Adrenal gland (tissue), 12 donors: Measurements from ENCODE around the gene CR1L. TPM values are rescaled to one million over a fixed set of nuclear protein-coding genes. Genes with fewer than 3 reads are reported as not detected.
"Not testable (repeated sequence)": the region's sequence is repeated elsewhere in the genome, so short reads cannot be mapped to it uniquely, and the experiment has no call there.

ENCODE experiments used
- DNase-seq, 7 donors: peaks; one replicate each; pipeline ENCODE4 v3.0.0-alpha.2; 2019 to 2020
- H3K27ac ChIP-seq, 5 donors: fragments of 200-600 bp; sonication (generic) in 4 of 5; 1 replicate in 3 of 5; 2 replicates in 2 of 5; pipeline versions ENCODE4 v1.5.1 to v1.8.0; 2016 to 2020; ENCODE audit warnings: mild to moderate bottlenecking in 1 of 5
- H3K27me3 ChIP-seq: fragments of 200-600 bp; 2 replicates; pipeline ENCODE4 v1.8.0; 2021
- H3K36me3 ChIP-seq, 2 donors: fragments of 200-600 bp; replicated peaks in 1 of 2; 1 replicate in 1 of 2; 2 replicates in 1 of 2; pipeline versions ENCODE4 v1.5.1 to v1.8.0; 2018 to 2022
- H3K4me1 ChIP-seq, 2 donors: fragments of 200-600 bp; replicated peaks in 1 of 2; 1 replicate in 1 of 2; 2 replicates in 1 of 2; pipeline versions ENCODE4 v1.5.1 to v1.8.0; 2018 to 2021
- H3K4me3 ChIP-seq, 4 donors: fragments of 200-600 bp; sonication (generic) in 3 of 4; one replicate each; pipeline ENCODE4 v1.5.1; 2016 to 2018
- H3K9me3 ChIP-seq, 3 donors: fragments of 200-600 bp; sonication (generic) in 1 of 3; replicated peaks in 1 of 3; 1 replicate in 2 of 3; 2 replicates in 1 of 3; pipeline versions ENCODE4 v1.5.1 to v1.8.0; 2016 to 2021
- CTCF ChIP-seq, 6 experiments: fragments of 450-650 bp in 4 of 6; fragments of 200-600 bp in 2 of 6; sonication (generic) in 1 of 6; IDR thresholded peaks; 1 replicate in 5 of 6; 2 replicates in 1 of 6; pipeline versions ENCODE4 v1.5.1 to v1.8.0; 2016 to 2021; ENCODE audit warnings: antibody characterized with exemption in 6 of 6, mild to moderate bottlenecking in 2 of 6, moderate library complexity in 1 of 6
- POLR2A ChIP-seq, 2 donors: fragments of 450-650 bp; IDR thresholded peaks; one replicate each; pipeline ENCODE4 v1.6.1; 2017; ENCODE audit warnings: antibody characterized with exemption in 2 of 2, mild to moderate bottlenecking in 2 of 2, moderate library complexity in 1 of 2
- WGBS, 4 donors: extraction: QIAGEN DNeasy Blood & Tissue Kit in 2 of 4; methylation state at CpG; one replicate each; pipeline versions ENCODE4 v1.1.5 to v1.1.7; 2013 to 2017; 5-methylcytosine and 5-hydroxymethylcytosine counted together
- intact Hi-C, 2 donors: fragments of 100-400 bp; cut with DNase I; formaldehyde crosslinking; loops; one replicate each; pipeline versions ENCODE4 v1.14.1 to v1.15.0; 2022 to 2023
- polyA plus RNA-seq, 3 donors: library from polyadenylated mRNA; stranded (reverse); fragments of 200-250 nt in 2 of 3; fragments of 350-450 nt in 1 of 3; fragmentation: Illumina TruSeq in 1 of 3; extraction: RNeasy Lipid Tissue Mini Kit (QIAGEN cat#74804) in 1 of 3; gene quantifications; one replicate each; pipeline ENCODE4 v1.2.3, GENCODE V29; 2013 to 2014
- total RNA-seq, 9 donors: library from RNA; depleted of rRNA in 4 of 9; stranded (reverse); fragments of >200 nt in 4 of 9; fragments of 120-200 nt in 1 of 9; fragmentation: NEBNext Ultra II Directional in 1 of 9; extraction: Animal tissue kit (Norgen Biotek cat#: 25700) in 1 of 9; gene quantifications; one replicate each; pipeline versions ENCODE4 v1.1.0 to v1.2.4, GENCODE V29; 2013 to 2023
- donor health status: healthy with polysubstance abuse.
- donor health status: Bipolar disorder and iron deficiency.
- donor health status: DM: yes; HTN: yes; CAD: no.
- donor health status: DM: no; HTN: no; CAD: no.
- donor health status: DM: no; HTN: no; CAD: no.
- donor health status: DM: yes; HTN: yes; CAD: no.

Gene CR1L
- total and polyA plus RNA-seq, 12 donors, result 0.23 to 0.81 (median 0.53) TPM; not detected in 4

GRCh38 chr1:207713529-207713928 lies 68.6 kb downstream of the CR1L start:
- intact Hi-C loops, result no loop called here
- no peak for TF ChIP-seq CTCF (IDR thresholded peaks at IDR 0.05)
- TF ChIP-seq POLR2A (IDR thresholded peaks at IDR 0.05), result no peak
- no peak overlapping the region for H3K4me3 ChIP-seq
- 92 to 99% (median 95%) methylated on average over 7 to 12 of the region's 12 CpGs for WGBS, 4 donors
- H3K9me3 ChIP-seq, result no peaks in the 10 kb centered on the region
- H3K4me1 ChIP-seq, result no peaks in the 10 kb centered on the region
- no peak overlapping the region for H3K27ac ChIP-seq
- H3K36me3 ChIP-seq, result no peaks in the 10 kb centered on the region
- no peak for DNase-seq
- no peaks in the 10 kb centered on the region for H3K27me3 ChIP-seq

- no peak for TF ChIP-seq CTCF (IDR thresholded peaks at IDR 0.05)
- TF ChIP-seq POLR2A (IDR thresholded peaks at IDR 0.05), result no peak
- 86 to 96% (median 94%) methylated on average over 2 of the region's 2 CpGs for WGBS, 4 donors
- no peaks in the 10 kb centered on the region for H3K27me3 ChIP-seq
These were observed 74.3 kb downstream of the CR1L start for GRCh38 chr1:207719234-207719633.

GRCh38 chr1:207728200-207728858 lies 83.4 kb downstream of the CR1L start:
- H3K4me3 ChIP-seq, H3K27me3 ChIP-seq, H3K36me3 ChIP-seq, intact Hi-C loops, H3K4me1 ChIP-seq, DNase-seq, H3K27ac ChIP-seq, H3K9me3 ChIP-seq: not testable (repeated sequence)
- 79 to 90% (median 83%) methylated on average over 4 of the region's 4 CpGs for WGBS, 4 donors

More at GRCh38 chr1:207719234-207719633, 74.3 kb downstream of the CR1L start:
- Histone ChIP-seq H3K36me3 (no peaks in the 10 kb centered on the region), H3K27ac (no peak overlapping the region), H3K9me3 (no peaks in the 10 kb centered on the region), H3K4me3 (no peak overlapping the region), H3K4me1 (no peaks in the 10 kb centered on the region)
- intact Hi-C loops, result no loop called here
- DNase-seq, result no peak

GRCh38 chr1:207737503-207738157 lies 92.7 kb downstream of the CR1L start:
- H3K36me3 ChIP-seq, H3K27me3 ChIP-seq, H3K4me1 ChIP-seq, H3K9me3 ChIP-seq, intact Hi-C loops, H3K4me3 ChIP-seq: not testable (repeated sequence)
- 37 to 50% (median 47%) methylated on average over 8 of the region's 8 CpGs for WGBS, 4 donors
- peak overlapping the region; percentile 74 to 92 (median 86) for H3K27ac ChIP-seq
- TF ChIP-seq POLR2A (IDR thresholded peaks at IDR 0.05), result peak in 1 of 2 donors; percentile 20
- peak in 4 of 7 donors; percentile 48 to 51 (median 48) for DNase-seq

- Histone ChIP-seq H3K4me3 (peak overlapping the region in 1 of 4 donors; percentile 15), H3K27ac (peak overlapping the region; percentile 74 to 92 (median 86))
- H3K27me3 ChIP-seq, H3K4me1 ChIP-seq, H3K9me3 ChIP-seq, intact Hi-C loops, H3K36me3 ChIP-seq: not testable (repeated sequence)
- 18 to 34% (median 26%) methylated on average over 6 of the region's 6 CpGs for WGBS, 4 donors
- DNase-seq, result peak in 2 of 7 donors; percentile 56 to 61
These were observed 93.3 kb downstream of the CR1L start for GRCh38 chr1:207738158-207738659.
